CD4-positive, alpha-beta T cell (primary cell): Measurements from ENCODE around the gene LIPE. TPM values are rescaled to one million over a fixed set of nuclear protein-coding genes. Genes with fewer than 3 reads are reported as not detected.

Experiments used
- ATAC-seq: fragments of 200-7000 bp; cut with Tn5 transposase; one replicate; pipeline ENCODE4 v1.10.0; 2022; ENCODE audit warnings: mild to moderate bottlenecking; ENCODE audit not compliant: poor library complexity
- CTCF ChIA-PET: fragments of 350-600 bp; sonication (Branson Sonifier 250); formaldehyde crosslinking; loops from one replicate; lab custom pipeline; 2021; ENCODE audit warnings: antibody characterized with exemption, inconsistent platforms; lab: Charles Lee
- POLR2A ChIA-PET: fragments of 350-600 bp; sonication (Branson Sonifier 250); formaldehyde crosslinking; loops from one replicate; lab custom pipeline; 2021; ENCODE audit warnings: antibody characterized with exemption, inconsistent platforms; lab: Charles Lee
- DNase-seq, 14 experiments: peaks; one replicate each; pipeline ENCODE4 v3.0.0-alpha.2; 2013 to 2020; ENCODE audit warnings: mixed read lengths in 2 of 14
- H3K27ac ChIP-seq, 2 donors: one replicate each; pipeline versions ENCODE4 v1.5.1 to v1.7.0; 2013; ENCODE audit warnings: low read length in 2 of 2, low read depth in 1 of 2, mild to moderate bottlenecking in 1 of 2
- H3K27me3 ChIP-seq, 2 experiments: 1 replicate in 1 of 2; 2 replicates in 1 of 2; pipeline versions ENCODE4 v1.6.1 to v1.7.0; 2013; ENCODE audit warnings: low read length in 2 of 2, control low read depth in 1 of 2, mild to moderate bottlenecking in 1 of 2, moderate library complexity in 1 of 2; ENCODE audit not compliant: insufficient read depth in 2 of 2, control insufficient read depth in 1 of 2
- H3K36me3 ChIP-seq: one replicate; pipeline ENCODE4 v1.6.1; 2013; ENCODE audit warnings: low read length, control low read depth; ENCODE audit not compliant: insufficient read depth
- H3K4me1 ChIP-seq: one replicate; pipeline ENCODE4 v1.6.1; 2013; ENCODE audit warnings: low read length, control low read depth; ENCODE audit not compliant: insufficient read depth
- H3K4me3 ChIP-seq: one replicate; pipeline ENCODE4 v1.5.1; 2013; ENCODE audit warnings: mild to moderate bottlenecking, low read length, moderate library complexity
- H3K9me3 ChIP-seq, 2 experiments: 1 replicate in 1 of 2; 2 replicates in 1 of 2; pipeline versions ENCODE4 v1.6.1 to v1.7.0; 2013; ENCODE audit warnings: low read length in 2 of 2, mild to moderate bottlenecking in 2 of 2, control low read depth in 1 of 2, moderate library complexity in 1 of 2; ENCODE audit not compliant: control insufficient read depth in 1 of 2, insufficient read depth in 1 of 2
- H3K27ac Mint-ChIP-seq: one replicate; pipeline ENCODE4 v1.8.0; 2020; ENCODE audit warnings: mixed read lengths
- H3K27me3 Mint-ChIP-seq: one replicate; pipeline ENCODE4 v1.8.0; 2021; ENCODE audit warnings: mixed read lengths
- H3K36me3 Mint-ChIP-seq: one replicate; pipeline ENCODE4 v1.8.0; 2021; ENCODE audit warnings: low read depth, mixed read lengths
- H3K4me1 Mint-ChIP-seq: one replicate; pipeline ENCODE4 v1.8.0; 2021; ENCODE audit warnings: low read depth, mixed read lengths
- H3K4me3 Mint-ChIP-seq: one replicate; pipeline ENCODE4 v1.8.0; 2020; ENCODE audit warnings: mild to moderate bottlenecking, mixed read lengths
- H3K9me3 Mint-ChIP-seq: one replicate; pipeline ENCODE4 v1.8.0; 2020; ENCODE audit warnings: mixed read lengths
- CTCF ChIP-seq: fragments of 200-600 bp; IDR thresholded peaks from one replicate; pipeline ENCODE4 v1.8.0; 2022; ENCODE audit warnings: antibody characterized with exemption, mild to moderate bottlenecking
- intact Hi-C, 2 experiments: fragments of 100-400 bp; cut with DNase I in 1 of 2; cut with micrococcal nuclease in 1 of 2; formaldehyde crosslinking; loops; one replicate each; pipeline versions ENCODE4 v1.15.1 to v1.9.0; 2023 to 2025; cut with DNase I, micrococcal nuclease
- total RNA-seq, 174 experiments: library from RNA in 2 of 174; stranded (reverse) in 2 of 174; gene quantifications; one replicate each; pipeline ENCODE4 v1.2.3 and lab custom pipeline; 2021 to 2026

Gene LIPE
- total RNA-seq, 2 experiments from 2014 or later: 7.6 to 8.2 TPM

GRCh38 chr19:42412227-42412626 lies 15.0 kb downstream of the LIPE start:
- no peak overlapping the region for H3K27ac ChIP-seq
- DNase-seq (no peak), ATAC-seq (no peak)
- H3K27me3 ChIP-seq: no peaks in the 10 kb centered on the region
- peaks cover 4% of the 10 kb centered on the region for H3K4me1 Mint-ChIP-seq
- H3K9me3 ChIP-seq: no peaks in the 10 kb centered on the region
- ChIA-PET POLR2A (no interaction called here), CTCF (no interaction called here)
- intact Hi-C loops: no loop called here
- H3K4me3 Mint-ChIP-seq: no peak overlapping the region
- peaks cover 3% of the 10 kb centered on the region for H3K4me1 ChIP-seq
- H3K27ac Mint-ChIP-seq: no peak overlapping the region
- H3K36me3 ChIP-seq: peaks cover 24% of the 10 kb centered on the region
- no peaks in the 10 kb centered on the region for H3K9me3 Mint-ChIP-seq
- peaks cover 26% of the 10 kb centered on the region for H3K36me3 Mint-ChIP-seq
- no peaks in the 10 kb centered on the region for H3K27me3 Mint-ChIP-seq
- TF ChIP-seq CTCF: no peak
- H3K4me3 ChIP-seq: no peak overlapping the region

- POLR2A ChIA-PET: no interaction called here
- no peak for TF ChIP-seq CTCF
- H3K36me3 ChIP-seq: peaks cover 28% of the 10 kb centered on the region
- ATAC-seq: no peak
- intact Hi-C loops: no loop called here
- Mint-ChIP-seq H3K4me3 (no peak overlapping the region), H3K27me3 (no peaks in the 10 kb centered on the region), H3K27ac (peak overlapping the region; percentile 42), H3K9me3 (no peaks in the 10 kb centered on the region), H3K4me1 (peaks cover 4% of the 10 kb centered on the region), H3K36me3 (peaks cover 32% of the 10 kb centered on the region)
- DNase-seq: no peak
- peaks cover 3% of the 10 kb centered on the region for H3K4me1 ChIP-seq
- no peak overlapping the region for H3K27ac ChIP-seq
- CTCF ChIA-PET: no interaction called here
- no peak overlapping the region for H3K4me3 ChIP-seq
- H3K9me3 ChIP-seq: no peaks in the 10 kb centered on the region
- no peaks in the 10 kb centered on the region for H3K27me3 ChIP-seq
Measured at GRCh38 chr19:42411581-42412178, 15.5 kb downstream of the LIPE start.

GRCh38 chr19:42410371-42410770 lies 16.8 kb downstream of the LIPE start:
- H3K27me3 ChIP-seq: no peaks in the 10 kb centered on the region
- no peak overlapping the region for H3K4me3 ChIP-seq
- ChIA-PET POLR2A (no interaction called here), CTCF (no interaction called here)
- Mint-ChIP-seq H3K9me3 (no peaks in the 10 kb centered on the region), H3K4me1 (peaks cover 4% of the 10 kb centered on the region), H3K36me3 (peaks cover 38% of the 10 kb centered on the region), H3K27me3 (no peaks in the 10 kb centered on the region), H3K4me3 (no peak overlapping the region), H3K27ac (no peak overlapping the region)
- no peak overlapping the region for H3K27ac ChIP-seq
- no peak for ATAC-seq
- intact Hi-C loops: no loop called here
- peaks cover 37% of the 10 kb centered on the region for H3K36me3 ChIP-seq
- DNase-seq: no peak
- TF ChIP-seq CTCF: no peak
- H3K9me3 ChIP-seq: no peaks in the 10 kb centered on the region
- peaks cover 3% of the 10 kb centered on the region for H3K4me1 ChIP-seq
